ENCODE results near the gene CYB5D1.

Gene CYB5D1

GRCh38 chr17:7838090-7839075 lies 19.4 kb upstream of the CYB5D1 start:
- H3K27ac Mint-ChIP-seq, result peak overlapping the region; percentile 99
- H3K27me3 Mint-ChIP-seq, result no peaks in the 10 kb centered on the region
- H3K4me1 Mint-ChIP-seq (ENCODE audit: low read depth), result peaks cover 52% of the 10 kb centered on the region
- peaks cover 6% of the 10 kb centered on the region for H3K36me3 Mint-ChIP-seq
- no peaks in the 10 kb centered on the region for H3K9me3 Mint-ChIP-seq (ENCODE audit: low read depth)
- peak overlapping the region; percentile 89 for H3K4me3 Mint-ChIP-seq

- Mint-ChIP-seq H3K4me1 (ENCODE audit: low read depth) (peaks cover 48% of the 10 kb centered on the region), H3K36me3 (peaks cover 6% of the 10 kb centered on the region), H3K27me3 (no peaks in the 10 kb centered on the region), H3K9me3 (ENCODE audit: low read depth) (no peaks in the 10 kb centered on the region), H3K27ac (peak overlapping the region; percentile 99), H3K4me3 (peak overlapping the region; percentile 84)
These were observed 18.5 kb upstream of the CYB5D1 start for GRCh38 chr17:7839190-7839875.

GRCh38 chr17:7839876-7840261 lies 17.9 kb upstream of the CYB5D1 start:
- H3K4me3 Mint-ChIP-seq, result peak overlapping the region; percentile 95
- peaks cover 48% of the 10 kb centered on the region for H3K4me1 Mint-ChIP-seq (ENCODE audit: low read depth)
- H3K27ac Mint-ChIP-seq, result peak overlapping the region; percentile 99
- H3K36me3 Mint-ChIP-seq, result peaks cover 6% of the 10 kb centered on the region
- H3K27me3 Mint-ChIP-seq, result no peaks in the 10 kb centered on the region
- no peaks in the 10 kb centered on the region for H3K9me3 Mint-ChIP-seq (ENCODE audit: low read depth)

GRCh38 chr17:7840441-7840840 lies 17.4 kb upstream of the CYB5D1 start:
- H3K27ac Mint-ChIP-seq, result peak overlapping the region; percentile 99
- no peaks in the 10 kb centered on the region for H3K9me3 Mint-ChIP-seq (ENCODE audit: low read depth)
- peaks cover 48% of the 10 kb centered on the region for H3K4me1 Mint-ChIP-seq (ENCODE audit: low read depth)
- peak overlapping the region; percentile 95 for H3K4me3 Mint-ChIP-seq
- peaks cover 6% of the 10 kb centered on the region for H3K36me3 Mint-ChIP-seq
- no peaks in the 10 kb centered on the region for H3K27me3 Mint-ChIP-seq

- H3K36me3 Mint-ChIP-seq, result peaks cover 7% of the 10 kb centered on the region
These were observed 16.9 kb upstream of the CYB5D1 start for GRCh38 chr17:7840875-7841274.

GRCh38 chr17:7841396-7841914 lies 16.3 kb upstream of the CYB5D1 start:
- Mint-ChIP-seq H3K27ac (peak overlapping the region; percentile 99), H3K36me3 (peaks cover 7% of the 10 kb centered on the region), H3K4me3 (peak overlapping the region; percentile 95), H3K9me3 (ENCODE audit: low read depth) (no peaks in the 10 kb centered on the region), H3K27me3 (no peaks in the 10 kb centered on the region), H3K4me1 (ENCODE audit: low read depth) (peaks cover 51% of the 10 kb centered on the region)

More at GRCh38 chr17:7840875-7841274, 16.9 kb upstream of the CYB5D1 start:
- Mint-ChIP-seq H3K4me3 (peak overlapping the region; percentile 95), H3K27me3 (no peaks in the 10 kb centered on the region), H3K27ac (peak overlapping the region; percentile 99), H3K4me1 (ENCODE audit: low read depth) (peaks cover 50% of the 10 kb centered on the region), H3K9me3 (ENCODE audit: low read depth) (no peaks in the 10 kb centered on the region)

- Mint-ChIP-seq H3K27me3 (no peaks in the 10 kb centered on the region), H3K27ac (peak overlapping the region; percentile 99), H3K9me3 (ENCODE audit: low read depth) (no peaks in the 10 kb centered on the region), H3K4me1 (ENCODE audit: low read depth) (peaks cover 49% of the 10 kb centered on the region), H3K4me3 (peak overlapping the region; percentile 95), H3K36me3 (peaks cover 7% of the 10 kb centered on the region)
These were observed 15.9 kb upstream of the CYB5D1 start for GRCh38 chr17:7841915-7842379.

GRCh38 chr17:7842380-7843256 lies 15.2 kb upstream of the CYB5D1 start:
- Mint-ChIP-seq H3K36me3 (peaks cover 7% of the 10 kb centered on the region), H3K4me3 (peak overlapping the region; percentile 95), H3K27me3 (no peaks in the 10 kb centered on the region), H3K4me1 (ENCODE audit: low read depth) (peaks cover 42% of the 10 kb centered on the region), H3K27ac (peak overlapping the region; percentile 99), H3K9me3 (ENCODE audit: low read depth) (no peaks in the 10 kb centered on the region)

GRCh38 chr17:7843257-7843535 lies 14.6 kb upstream of the CYB5D1 start:
- no peaks in the 10 kb centered on the region for H3K27me3 Mint-ChIP-seq
- no peaks in the 10 kb centered on the region for H3K9me3 Mint-ChIP-seq (ENCODE audit: low read depth)
- H3K27ac Mint-ChIP-seq, result peak overlapping the region; percentile 99
- H3K36me3 Mint-ChIP-seq, result peaks cover 7% of the 10 kb centered on the region
- peak overlapping the region; percentile 95 for H3K4me3 Mint-ChIP-seq
- peaks cover 40% of the 10 kb centered on the region for H3K4me1 Mint-ChIP-seq (ENCODE audit: low read depth)

GRCh38 chr17:7843536-7844291 lies 14.1 kb upstream of the CYB5D1 start:
- Mint-ChIP-seq H3K4me1 (ENCODE audit: low read depth) (peaks cover 37% of the 10 kb centered on the region), H3K9me3 (ENCODE audit: low read depth) (no peaks in the 10 kb centered on the region), H3K4me3 (peak overlapping the region; percentile 95), H3K36me3 (peaks cover 7% of the 10 kb centered on the region), H3K27ac (peak overlapping the region; percentile 99), H3K27me3 (no peaks in the 10 kb centered on the region)

- H3K36me3 Mint-ChIP-seq, result peaks cover 7% of the 10 kb centered on the region
- peak overlapping the region; percentile 99 for H3K27ac Mint-ChIP-seq
- H3K9me3 Mint-ChIP-seq (ENCODE audit: low read depth), result no peaks in the 10 kb centered on the region
- peak overlapping the region; percentile 95 for H3K4me3 Mint-ChIP-seq
- peaks cover 30% of the 10 kb centered on the region for H3K4me1 Mint-ChIP-seq (ENCODE audit: low read depth)
- no peaks in the 10 kb centered on the region for H3K27me3 Mint-ChIP-seq
These were observed 13.3 kb upstream of the CYB5D1 start for GRCh38 chr17:7844292-7845154.

GRCh38 chr17:7845359-7846062 lies 12.3 kb upstream of the CYB5D1 start:
- Mint-ChIP-seq H3K4me3 (peak overlapping the region; percentile 95), H3K27ac (peak overlapping the region; percentile 99), H3K27me3 (no peaks in the 10 kb centered on the region), H3K9me3 (ENCODE audit: low read depth) (no peaks in the 10 kb centered on the region), H3K36me3 (peaks cover 4% of the 10 kb centered on the region), H3K4me1 (ENCODE audit: low read depth) (peaks cover 30% of the 10 kb centered on the region)

Data from activated naive CD8-positive, alpha-beta T cell (primary cell).